Progenitor cell of endocrine pancreas (in vitro differentiated cells): ENCODE data around the gene VAPA. TPM values are rescaled to one million over a fixed set of nuclear protein-coding genes. Genes with fewer than 3 reads are reported as not detected.

Experiments used
- DNase-seq: peaks from one replicate; pipeline ENCODE4 v3.0.0; 2021; ENCODE audit warnings: low spot score; ENCODE audit not compliant: unreplicated experiment
- H3K27ac Mint-ChIP-seq: 2 replicates; pipeline ENCODE4 v1.8.0; 2021; ENCODE audit warnings: mild to moderate bottlenecking, moderate library complexity, mixed read lengths
- H3K27me3 Mint-ChIP-seq: 2 replicates; pipeline ENCODE4 v1.8.0; 2021; ENCODE audit warnings: mixed read lengths
- H3K36me3 Mint-ChIP-seq: 2 replicates; pipeline ENCODE4 v1.8.0; 2022; ENCODE audit warnings: mixed read lengths; ENCODE audit not compliant: insufficient read depth
- H3K4me1 Mint-ChIP-seq: 2 replicates; pipeline ENCODE4 v1.8.0; 2021; ENCODE audit warnings: low read depth, mixed read lengths
- H3K4me3 Mint-ChIP-seq: 2 replicates; pipeline ENCODE4 v1.8.0; 2021; ENCODE audit warnings: low read depth, mild to moderate bottlenecking, moderate library complexity, mixed read lengths
- H3K9me3 Mint-ChIP-seq: 2 replicates; pipeline ENCODE4 v1.8.0; 2021; ENCODE audit warnings: low read depth, mixed read lengths
- total RNA-seq: library from RNA; stranded (reverse); gene quantifications from 2 replicates; pipeline ENCODE4 v1.2.1, GENCODE V29; 2021
- TF ChIP-seq, protein P1 (sequence below): fragments of 200-600 bp; sonication (generic); IDR thresholded peaks from one replicate; pipeline ENCODE4 v1.5.0; 2021; ENCODE audit warnings: antibody characterized with exemption, mild to moderate bottlenecking; ENCODE audit not compliant: unreplicated experiment

Gene VAPA
- total RNA-seq, 1 donor from 2014 or later: 115 TPM

DNA sequence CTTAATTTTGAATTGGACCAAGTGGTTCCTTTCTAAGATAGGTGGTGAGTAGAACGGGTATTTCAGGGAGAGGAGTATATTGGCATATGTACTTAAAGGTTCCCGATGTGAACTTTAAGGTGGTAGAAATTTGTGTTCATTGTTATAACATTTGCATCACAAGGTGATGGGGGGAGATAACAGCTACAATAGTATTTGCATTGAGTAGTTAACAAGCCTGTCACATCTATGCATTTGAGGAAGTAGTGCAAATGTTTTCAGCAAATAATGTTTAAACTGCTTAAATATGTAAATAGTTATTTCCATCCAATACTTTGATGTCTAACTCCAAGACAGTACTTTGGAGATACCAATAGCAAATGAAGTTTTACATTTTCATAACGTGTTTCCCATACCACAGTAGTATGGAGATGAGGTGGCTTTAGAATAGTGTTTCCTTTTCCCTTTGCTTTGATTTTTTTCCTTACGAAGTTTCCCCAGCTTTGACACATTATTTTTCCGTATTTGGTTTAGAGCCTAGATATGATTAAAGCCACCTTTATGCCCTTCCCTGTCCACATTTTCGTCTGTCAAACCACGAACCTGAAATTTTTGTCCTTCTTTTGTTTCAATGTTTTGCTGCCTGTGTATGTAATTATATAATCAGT, 46.6 kb downstream of the VAPA start:
- H3K36me3 Mint-ChIP-seq: no peaks in the 10 kb centered on the region
- no peaks in the 10 kb centered on the region for H3K9me3 Mint-ChIP-seq
- H3K4me3 Mint-ChIP-seq: no peak overlapping the region
- TF ChIP-seq, protein P1, sequence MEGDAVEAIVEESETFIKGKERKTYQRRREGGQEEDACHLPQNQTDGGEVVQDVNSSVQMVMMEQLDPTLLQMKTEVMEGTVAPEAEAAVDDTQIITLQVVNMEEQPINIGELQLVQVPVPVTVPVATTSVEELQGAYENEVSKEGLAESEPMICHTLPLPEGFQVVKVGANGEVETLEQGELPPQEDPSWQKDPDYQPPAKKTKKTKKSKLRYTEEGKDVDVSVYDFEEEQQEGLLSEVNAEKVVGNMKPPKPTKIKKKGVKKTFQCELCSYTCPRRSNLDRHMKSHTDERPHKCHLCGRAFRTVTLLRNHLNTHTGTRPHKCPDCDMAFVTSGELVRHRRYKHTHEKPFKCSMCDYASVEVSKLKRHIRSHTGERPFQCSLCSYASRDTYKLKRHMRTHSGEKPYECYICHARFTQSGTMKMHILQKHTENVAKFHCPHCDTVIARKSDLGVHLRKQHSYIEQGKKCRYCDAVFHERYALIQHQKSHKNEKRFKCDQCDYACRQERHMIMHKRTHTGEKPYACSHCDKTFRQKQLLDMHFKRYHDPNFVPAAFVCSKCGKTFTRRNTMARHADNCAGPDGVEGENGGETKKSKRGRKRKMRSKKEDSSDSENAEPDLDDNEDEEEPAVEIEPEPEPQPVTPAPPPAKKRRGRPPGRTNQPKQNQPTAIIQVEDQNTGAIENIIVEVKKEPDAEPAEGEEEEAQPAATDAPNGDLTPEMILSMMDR: no peak
- no peaks in the 10 kb centered on the region for H3K4me1 Mint-ChIP-seq
- DNase-seq: no peak
- H3K27me3 Mint-ChIP-seq: no peaks in the 10 kb centered on the region
- no peak overlapping the region for H3K27ac Mint-ChIP-seq

DNA sequence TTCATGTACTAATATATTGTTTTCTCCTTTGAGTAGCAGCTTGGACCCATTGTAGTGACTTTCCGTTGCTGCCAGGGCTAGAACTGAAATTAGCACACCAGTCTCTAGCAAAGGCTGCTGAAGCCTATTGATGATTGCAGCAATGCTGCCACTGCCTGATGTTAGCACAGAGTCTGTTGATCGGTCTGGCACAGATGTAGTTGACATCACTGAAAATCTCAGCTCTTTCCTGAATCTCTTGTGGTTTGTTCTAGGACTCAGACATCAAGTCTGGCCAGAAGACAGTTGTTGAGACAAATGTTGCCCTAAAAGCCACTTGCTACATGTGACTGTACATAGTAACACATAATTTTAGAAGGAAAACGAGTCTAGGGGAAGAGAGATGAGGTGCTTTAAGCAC, 47.2 kb downstream of the VAPA start:
- no peaks in the 10 kb centered on the region for H3K27me3 Mint-ChIP-seq
- no peaks in the 10 kb centered on the region for H3K36me3 Mint-ChIP-seq
- H3K27ac Mint-ChIP-seq: no peak overlapping the region
- H3K4me3 Mint-ChIP-seq: no peak overlapping the region
- no peaks in the 10 kb centered on the region for H3K4me1 Mint-ChIP-seq
- TF ChIP-seq, protein P1: no peak
- no peak for DNase-seq
- no peaks in the 10 kb centered on the region for H3K9me3 Mint-ChIP-seq

DNA sequence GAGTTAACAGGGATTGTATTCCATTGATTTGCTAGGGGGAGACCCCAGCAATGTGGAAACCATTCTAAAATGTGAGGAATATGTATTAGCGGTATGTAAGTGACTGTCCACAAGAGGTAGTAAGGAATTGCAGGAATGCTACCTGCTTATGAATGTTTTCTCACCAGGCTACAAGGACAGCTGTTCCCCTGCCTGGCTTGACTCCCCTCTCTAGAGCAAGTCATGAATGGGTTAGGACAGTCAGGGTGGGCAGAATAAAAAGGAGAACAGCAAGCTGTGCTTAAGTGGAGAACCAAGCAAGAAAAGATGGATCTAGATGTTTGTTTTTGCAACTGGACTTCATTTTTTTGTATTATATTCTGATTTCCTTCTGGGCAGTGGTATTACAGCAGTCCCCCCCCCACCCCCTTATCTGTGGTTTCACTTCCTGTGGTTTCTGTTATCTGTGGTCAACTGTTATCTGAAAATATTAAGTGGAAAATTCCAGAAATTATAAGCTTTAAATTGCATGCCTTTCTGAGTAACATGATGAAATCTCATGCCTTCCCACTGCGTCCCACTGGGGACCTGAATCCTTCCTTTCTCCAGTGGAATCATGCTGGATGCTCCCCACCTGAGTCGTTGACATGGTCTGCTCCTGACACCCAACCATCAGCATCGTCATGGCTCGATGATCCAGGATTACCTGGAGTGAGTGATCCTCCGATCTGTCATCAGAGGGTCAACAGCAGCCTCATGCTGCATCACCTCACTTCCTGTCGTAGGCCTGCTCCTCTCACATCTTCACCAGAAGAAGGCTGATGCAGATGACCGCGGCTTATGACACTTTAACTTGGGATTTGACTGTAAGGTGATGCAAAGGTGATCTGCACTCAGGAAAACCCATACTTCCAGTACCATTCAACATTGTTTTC, 52.2 kb downstream of the VAPA start:
- Mint-ChIP-seq H3K27me3 (peaks cover 15% of the 10 kb centered on the region), H3K27ac (no peak overlapping the region), H3K4me1 (no peaks in the 10 kb centered on the region), H3K36me3 (no peaks in the 10 kb centered on the region), H3K9me3 (no peaks in the 10 kb centered on the region), H3K4me3 (no peak overlapping the region)
- TF ChIP-seq, protein P1: no peak
- no peak for DNase-seq

DNA sequence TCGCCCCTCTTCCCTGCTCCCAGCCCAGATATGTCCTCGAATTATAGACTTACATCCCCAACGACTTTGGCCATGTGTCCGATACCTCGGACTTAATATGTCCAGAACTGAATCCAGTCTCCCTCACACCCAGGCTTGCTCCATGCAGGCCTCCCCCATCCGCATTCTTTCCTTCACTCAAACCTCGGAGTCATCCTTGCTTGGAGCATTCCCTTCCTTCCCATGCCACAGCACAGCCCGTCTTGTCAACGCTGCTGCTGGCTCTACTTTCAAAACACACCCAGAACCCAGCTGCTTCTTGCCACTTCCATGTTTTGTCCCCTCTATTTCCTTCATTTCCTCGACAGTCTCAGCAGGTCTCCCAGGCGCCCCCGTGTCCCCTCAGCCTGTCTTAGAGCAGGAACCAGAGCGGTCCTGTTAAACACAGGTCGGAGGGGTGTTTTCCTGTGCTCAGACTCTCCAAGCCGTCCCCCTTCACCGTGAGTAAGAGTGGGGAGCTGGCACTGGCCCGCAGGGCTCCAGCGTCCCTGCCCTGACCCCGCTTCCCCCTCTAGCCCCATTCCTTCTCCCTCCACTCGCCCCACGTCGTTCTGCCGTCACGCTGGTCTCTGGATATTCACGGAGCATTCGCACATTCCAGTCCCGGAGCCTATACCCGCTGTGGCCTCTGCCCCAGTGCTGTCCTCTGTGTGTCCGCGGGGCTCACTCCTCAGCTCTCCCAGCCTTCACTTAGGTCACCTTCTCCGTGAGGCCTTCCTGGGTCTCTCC, 54.4 kb downstream of the VAPA start:
- TF ChIP-seq, protein P1: no peak
- no peak for DNase-seq
- H3K4me1 Mint-ChIP-seq: no peaks in the 10 kb centered on the region
- H3K36me3 Mint-ChIP-seq: no peaks in the 10 kb centered on the region
- H3K27me3 Mint-ChIP-seq: peaks cover 15% of the 10 kb centered on the region
- no peak overlapping the region for H3K4me3 Mint-ChIP-seq
- H3K9me3 Mint-ChIP-seq: no peaks in the 10 kb centered on the region
- H3K27ac Mint-ChIP-seq: no peak overlapping the region

DNA sequence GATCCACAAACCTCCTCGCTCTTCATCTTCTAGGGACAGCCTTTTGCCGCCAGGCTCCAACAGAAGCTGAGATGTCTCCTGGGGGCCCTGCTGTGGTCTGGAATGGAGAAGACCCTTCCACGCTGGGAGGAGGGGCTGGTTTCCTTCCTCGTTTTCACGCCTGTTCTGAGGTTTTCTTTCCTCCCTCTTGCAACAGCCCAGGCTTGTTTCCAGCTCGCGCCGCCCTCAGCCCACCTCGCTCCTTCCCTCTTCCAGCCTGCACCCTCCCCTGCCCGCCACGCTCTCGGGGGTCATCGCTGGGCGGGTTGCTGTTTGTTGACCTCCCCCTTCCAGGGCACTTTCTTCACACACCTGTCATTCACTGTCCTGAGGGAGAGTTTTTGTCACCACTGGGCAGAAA, 55.4 kb downstream of the VAPA start:
- Mint-ChIP-seq H3K9me3 (no peaks in the 10 kb centered on the region), H3K27me3 (peaks cover 15% of the 10 kb centered on the region), H3K36me3 (peaks cover 1% of the 10 kb centered on the region), H3K4me1 (no peaks in the 10 kb centered on the region), H3K4me3 (no peak overlapping the region), H3K27ac (no peak overlapping the region)
- TF ChIP-seq, protein P1: no peak
- DNase-seq: no peak
